Endothelial cell (in vitro differentiated cells): ENCODE results near the gene SERTM2. TPM values are rescaled to one million over a fixed set of nuclear protein-coding genes. Genes with fewer than 3 reads are reported as not detected.
"Not testable (repeated sequence)": the region's sequence is repeated elsewhere in the genome, so short reads cannot be mapped to it uniquely, and the experiment has no call there.

ENCODE experiments used
- DNase-seq: peaks from one replicate; pipeline ENCODE4 v3.0.0; 2021; ENCODE audit warnings: low spot score
- H3K27ac Mint-ChIP-seq: one replicate; pipeline ENCODE4 v1.8.0; 2021; ENCODE audit warnings: mixed read lengths, inconsistent platforms; ENCODE audit not compliant: unreplicated experiment
- H3K27me3 Mint-ChIP-seq: one replicate; pipeline ENCODE4 v1.8.0; 2021; ENCODE audit warnings: mild to moderate bottlenecking, moderate library complexity, mixed read lengths, inconsistent platforms; ENCODE audit not compliant: unreplicated experiment
- H3K36me3 Mint-ChIP-seq: one replicate; pipeline ENCODE4 v1.8.0; 2021; ENCODE audit warnings: mild to moderate bottlenecking, low read depth, mixed read lengths, inconsistent platforms; ENCODE audit not compliant: unreplicated experiment
- H3K4me1 Mint-ChIP-seq: one replicate; pipeline ENCODE4 v1.8.0; 2021; ENCODE audit warnings: mild to moderate bottlenecking, mixed read lengths, inconsistent platforms; ENCODE audit not compliant: unreplicated experiment
- H3K4me3 Mint-ChIP-seq: one replicate; pipeline ENCODE4 v1.8.0; 2021; ENCODE audit warnings: mild to moderate bottlenecking, mixed read lengths, inconsistent platforms; ENCODE audit not compliant: unreplicated experiment
- H3K9me3 Mint-ChIP-seq: one replicate; pipeline ENCODE4 v1.8.0; 2021; ENCODE audit warnings: mixed read lengths, inconsistent platforms; ENCODE audit not compliant: unreplicated experiment
- CTCF ChIP-seq: fragments of 200-600 bp; sonication (generic); IDR thresholded peaks from one replicate; pipeline ENCODE4 v1.5.0; 2021; ENCODE audit warnings: antibody characterized with exemption; ENCODE audit not compliant: unreplicated experiment
- total RNA-seq: library from RNA; stranded (reverse); fragmentation: NEBNext Ultra II Directional; extraction: Animal tissue kit (Norgen Biotek cat#: 25700); gene quantifications from one replicate; pipeline ENCODE4 v1.2.1, GENCODE V29; 2021; ENCODE audit not compliant: unreplicated experiment

SERTM2 gene
- total RNA-seq, 1 donor from 2014 or later, result 0.92 TPM

- DNase-seq, result no peak
- H3K27me3 Mint-ChIP-seq, result peaks cover 2% of the 10 kb centered on the region
- no peak overlapping the region for H3K4me3 Mint-ChIP-seq
- no peak overlapping the region for H3K27ac Mint-ChIP-seq
- H3K36me3 Mint-ChIP-seq, result no peaks in the 10 kb centered on the region
- no peaks in the 10 kb centered on the region for H3K9me3 Mint-ChIP-seq
- H3K4me1 Mint-ChIP-seq, result no peaks in the 10 kb centered on the region
- TF ChIP-seq CTCF, result no peak
Observed at GRCh38 chrX:111543212-111543741, 31.8 kb downstream of the SERTM2 start.

GRCh38 chrX:111549235-111549634 lies 37.8 kb downstream of the SERTM2 start:
- not testable (repeated sequence) for H3K4me3 Mint-ChIP-seq

GRCh38 chrX:111555406-111555958 lies 44.0 kb downstream of the SERTM2 start:
- H3K4me1 Mint-ChIP-seq, result no peaks in the 10 kb centered on the region
- DNase-seq, result no peak
- H3K4me3 Mint-ChIP-seq, result no peak overlapping the region
- no peaks in the 10 kb centered on the region for H3K36me3 Mint-ChIP-seq
- TF ChIP-seq CTCF, result no peak
- H3K27ac Mint-ChIP-seq, result no peak overlapping the region
- no peaks in the 10 kb centered on the region for H3K27me3 Mint-ChIP-seq
- no peaks in the 10 kb centered on the region for H3K9me3 Mint-ChIP-seq

More at GRCh38 chrX:111549235-111549634, 37.8 kb downstream of the SERTM2 start:
- not testable (repeated sequence) for H3K36me3 Mint-ChIP-seq, H3K9me3 Mint-ChIP-seq, H3K27me3 Mint-ChIP-seq, H3K27ac Mint-ChIP-seq, DNase-seq, H3K4me1 Mint-ChIP-seq

GRCh38 chrX:111560801-111561200 lies 49.4 kb downstream of the SERTM2 start:
- H3K27ac Mint-ChIP-seq, result no peak overlapping the region

GRCh38 chrX:111561851-111562250 lies 50.4 kb downstream of the SERTM2 start:
- Mint-ChIP-seq H3K36me3 (no peaks in the 10 kb centered on the region), H3K27ac (no peak overlapping the region), H3K4me3 (no peak overlapping the region), H3K27me3 (no peaks in the 10 kb centered on the region), H3K4me1 (no peaks in the 10 kb centered on the region), H3K9me3 (no peaks in the 10 kb centered on the region)
- TF ChIP-seq CTCF, result no peak
- DNase-seq, result no peak

More at GRCh38 chrX:111560801-111561200, 49.4 kb downstream of the SERTM2 start:
- TF ChIP-seq CTCF, result no peak
- H3K4me1 Mint-ChIP-seq, result no peaks in the 10 kb centered on the region
- no peak overlapping the region for H3K4me3 Mint-ChIP-seq
- no peaks in the 10 kb centered on the region for H3K9me3 Mint-ChIP-seq
- no peaks in the 10 kb centered on the region for H3K36me3 Mint-ChIP-seq
- no peak for DNase-seq
- no peaks in the 10 kb centered on the region for H3K27me3 Mint-ChIP-seq
